GM23248 (cell line): ENCODE data around the gene GABRP.

Experiments used
- EZH2 ChIP-seq: fragments of 200-600 bp; sonication (generic); IDR thresholded peaks from 2 replicates; pipeline ENCODE4 v1.6.1; 2018; ENCODE audit warnings: antibody characterized with exemption, mild to moderate bottlenecking; ENCODE audit not compliant: insufficient read depth, poor library complexity, severe bottlenecking
- EZH2phosphoT487 ChIP-seq: fragments of 200-600 bp; sonication (generic); IDR thresholded peaks from 2 replicates; pipeline ENCODE4 v1.6.1; 2018; ENCODE audit warnings: antibody characterized with exemption, moderate library complexity, mild to moderate bottlenecking, low read depth; ENCODE audit not compliant: insufficient read depth

- TF ChIP-seq EZH2phosphoT487 (no peak), EZH2 (no peak)
Observed at GRCh38 chr5:170809551-170809950, 26.0 kb downstream of the GABRP start.
